GM19468 (cell line): Measurements from ENCODE around the gene HES4.

Experiments used
- ATAC-seq: cut with Tn5 transposase; IDR thresholded peaks from one replicate; pipeline ENCODE4 v1.9.1; 2021; ENCODE audit warnings: mild to moderate bottlenecking, moderate library complexity, moderate number of reproducible peaks; ENCODE audit not compliant: unreplicated experiment; ENCODE audit errors: extremely low read depth

The HES4 gene, protein sequence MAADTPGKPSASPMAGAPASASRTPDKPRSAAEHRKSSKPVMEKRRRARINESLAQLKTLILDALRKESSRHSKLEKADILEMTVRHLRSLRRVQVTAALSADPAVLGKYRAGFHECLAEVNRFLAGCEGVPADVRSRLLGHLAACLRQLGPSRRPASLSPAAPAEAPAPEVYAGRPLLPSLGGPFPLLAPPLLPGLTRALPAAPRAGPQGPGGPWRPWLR

DNA sequence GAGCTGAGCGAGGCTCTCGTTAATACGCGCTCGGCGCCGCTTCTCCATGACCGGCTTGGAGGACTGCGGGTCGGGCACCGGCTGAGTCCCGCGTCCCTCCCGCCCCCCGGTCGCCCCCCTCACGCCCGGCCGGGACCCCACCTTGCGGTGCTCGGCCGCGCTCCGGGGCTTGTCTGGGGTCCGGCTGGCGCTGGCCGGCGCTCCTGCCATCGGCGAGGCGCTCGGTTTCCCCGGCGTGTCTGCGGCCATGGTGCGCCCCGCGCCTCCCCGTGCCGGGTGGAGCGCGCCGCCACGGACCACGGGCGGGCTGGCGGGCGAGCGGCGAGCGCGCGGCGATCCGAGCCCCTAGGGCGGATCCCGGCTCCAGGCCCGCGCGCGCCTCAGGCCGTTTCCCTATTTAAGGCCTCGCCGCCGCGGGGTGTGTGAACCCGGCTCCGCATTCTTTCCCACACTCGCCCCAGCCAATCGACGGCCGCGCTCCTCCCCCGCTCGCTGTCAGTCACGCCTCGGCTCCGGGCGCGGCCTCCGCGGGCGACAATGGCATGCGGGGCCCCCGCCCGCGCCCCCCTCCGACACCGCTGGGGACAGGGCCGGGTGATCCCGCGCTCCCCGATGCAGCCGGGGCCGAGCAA, at the start of gene HES4:
HES4 (minus strand) TSS at position 373 of the 632 bp plus-strand sequence; CDS start at position 249, 124 bp downstream.
- no peak for ATAC-seq

DNA sequence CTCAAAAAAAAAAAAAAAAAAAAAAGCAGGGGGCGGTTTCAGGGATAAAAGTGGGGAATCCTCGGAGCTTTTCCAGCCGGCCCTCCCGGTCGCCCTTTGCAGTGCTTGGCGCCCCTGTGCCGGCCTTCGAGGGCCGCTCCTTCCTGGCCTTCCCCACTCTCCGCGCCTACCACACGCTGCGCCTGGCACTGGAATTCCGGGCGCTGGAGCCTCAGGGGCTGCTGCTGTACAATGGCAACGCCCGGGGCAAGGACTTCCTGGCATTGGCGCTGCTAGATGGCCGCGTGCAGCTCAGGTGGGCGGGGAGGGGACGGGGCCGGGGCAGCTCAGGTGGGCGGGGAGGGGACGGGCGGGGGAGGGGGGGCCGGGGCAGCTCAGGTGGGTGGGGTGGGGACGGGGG, 48.9 kb upstream of the HES4 start:
- ATAC-seq = no peak

DNA sequence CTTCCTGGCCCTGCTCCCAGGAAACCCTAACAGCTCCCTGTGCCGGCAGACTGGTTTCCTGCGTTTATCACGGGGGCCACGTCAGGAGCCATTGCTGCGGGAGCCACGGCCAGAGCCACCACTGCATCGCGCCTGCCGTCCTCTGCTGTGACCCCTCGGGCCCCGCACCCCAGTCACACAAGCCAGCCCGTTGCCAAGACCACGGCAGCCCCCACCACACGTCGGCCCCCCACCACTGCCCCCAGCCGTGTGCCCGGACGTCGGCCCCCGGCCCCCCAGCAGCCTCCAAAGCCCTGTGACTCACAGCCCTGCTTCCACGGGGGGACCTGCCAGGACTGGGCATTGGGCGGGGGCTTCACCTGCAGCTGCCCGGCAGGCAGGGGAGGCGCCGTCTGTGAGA, 48.1 kb upstream of the HES4 start:
- no peak for ATAC-seq

DNA sequence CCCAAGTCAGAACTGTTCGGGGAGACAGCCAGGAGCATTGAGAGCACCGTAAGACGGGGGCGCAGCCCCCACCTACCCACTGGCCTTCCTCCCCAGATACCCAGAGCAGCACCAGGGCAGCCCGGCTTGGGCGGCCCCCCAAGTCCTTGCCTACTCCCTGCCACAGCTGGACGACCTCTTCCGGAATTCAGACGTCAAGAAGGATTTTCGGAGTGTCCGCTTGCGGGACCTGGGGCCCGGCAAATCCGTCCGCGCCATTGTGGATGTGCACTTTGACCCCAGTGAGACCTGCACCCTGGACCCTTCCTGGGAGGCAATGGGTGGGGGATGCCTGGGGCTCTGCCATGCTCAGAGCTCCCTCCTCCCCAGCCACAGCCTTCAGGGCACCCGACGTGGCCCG, 47.5 kb upstream of the HES4 start:
- ATAC-seq = no peak

DNA sequence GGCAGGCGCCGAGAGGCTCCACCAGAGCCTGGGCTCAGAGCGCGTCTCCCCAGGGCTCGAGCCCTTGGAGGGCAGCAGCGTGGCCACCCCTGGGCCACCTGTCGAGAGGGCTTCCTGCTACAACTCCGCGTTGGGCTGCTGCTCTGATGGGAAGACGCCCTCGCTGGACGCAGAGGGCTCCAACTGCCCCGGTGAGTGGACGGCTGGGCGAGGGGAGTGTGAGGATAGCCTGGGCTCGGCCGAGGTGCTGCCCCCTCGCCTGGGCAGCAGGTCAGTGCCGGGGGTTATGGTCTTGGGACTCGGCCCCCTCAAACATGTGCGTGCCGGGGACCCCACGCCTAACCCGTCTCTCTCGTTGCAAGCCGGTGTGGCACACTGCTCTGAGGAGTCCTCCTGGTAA, 46.9 kb upstream of the HES4 start:
- ATAC-seq = no peak

DNA sequence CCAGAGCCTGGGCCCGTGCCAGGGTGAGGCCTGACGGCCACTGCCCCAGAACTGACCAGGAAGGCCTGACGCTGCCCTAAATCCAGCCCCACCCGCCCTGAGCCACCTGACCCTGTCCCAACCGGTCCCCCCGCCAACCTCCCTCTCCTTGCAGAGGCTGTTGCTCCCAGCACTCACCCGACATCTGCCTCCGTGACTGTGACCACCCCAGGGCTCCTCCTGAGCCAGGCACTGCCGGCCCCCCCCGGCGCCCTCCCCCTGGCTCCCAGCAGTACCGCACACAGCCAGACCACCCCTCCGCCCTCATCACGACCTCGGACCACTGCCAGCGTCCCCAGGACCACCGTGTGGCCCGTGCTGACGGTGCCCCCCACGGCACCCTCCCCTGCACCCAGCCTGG, 46.3 kb upstream of the HES4 start:
- no peak for ATAC-seq

DNA sequence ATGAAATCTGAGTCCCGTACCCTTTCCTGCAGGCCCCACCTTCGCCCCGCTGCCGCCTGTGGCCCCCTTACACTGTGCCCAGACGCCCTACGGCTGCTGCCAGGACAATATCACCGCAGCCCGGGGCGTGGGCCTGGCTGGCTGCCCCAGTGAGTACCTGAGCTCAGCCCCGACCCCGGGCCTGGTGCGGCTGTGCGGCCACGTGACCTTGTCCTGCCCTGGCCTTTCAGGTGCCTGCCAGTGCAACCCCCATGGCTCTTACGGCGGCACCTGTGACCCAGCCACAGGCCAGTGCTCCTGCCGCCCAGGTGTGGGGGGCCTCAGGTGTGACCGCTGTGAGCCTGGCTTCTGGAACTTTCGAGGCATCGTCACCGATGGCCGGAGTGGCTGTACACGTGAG, 45.2 kb upstream of the HES4 start:
- no peak for ATAC-seq

DNA sequence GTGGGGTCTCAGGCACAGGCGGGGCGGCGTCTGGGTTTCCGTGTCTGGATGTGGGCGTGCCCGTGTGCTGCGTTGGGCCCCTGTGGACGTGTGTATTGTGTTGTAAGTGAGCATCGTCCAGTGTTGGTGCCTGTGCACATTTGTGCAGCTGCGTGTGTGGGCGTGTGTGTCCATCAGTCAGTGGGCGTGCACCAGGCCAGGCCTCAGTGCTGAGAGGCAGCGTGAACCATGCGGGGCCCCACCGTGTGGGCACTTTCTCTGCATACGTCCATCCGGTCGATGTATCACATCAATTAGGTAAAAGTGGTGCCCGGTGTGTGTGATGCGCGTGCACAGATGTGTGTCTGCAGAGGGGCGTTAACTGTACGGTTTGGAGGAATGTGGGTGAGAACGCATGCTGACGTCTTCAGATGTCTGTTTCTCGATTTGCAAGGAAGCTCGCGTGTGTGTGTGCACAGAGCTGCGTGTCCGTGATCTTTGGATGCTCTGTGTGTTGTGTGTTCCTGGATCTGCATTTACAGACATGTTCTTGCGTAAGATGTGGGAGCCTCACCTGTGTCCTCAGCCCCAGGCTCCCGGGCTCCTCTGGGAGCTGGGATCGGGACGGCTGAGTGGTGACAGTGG, 44.7 kb upstream of the HES4 start:
- ATAC-seq = no peak

DNA sequence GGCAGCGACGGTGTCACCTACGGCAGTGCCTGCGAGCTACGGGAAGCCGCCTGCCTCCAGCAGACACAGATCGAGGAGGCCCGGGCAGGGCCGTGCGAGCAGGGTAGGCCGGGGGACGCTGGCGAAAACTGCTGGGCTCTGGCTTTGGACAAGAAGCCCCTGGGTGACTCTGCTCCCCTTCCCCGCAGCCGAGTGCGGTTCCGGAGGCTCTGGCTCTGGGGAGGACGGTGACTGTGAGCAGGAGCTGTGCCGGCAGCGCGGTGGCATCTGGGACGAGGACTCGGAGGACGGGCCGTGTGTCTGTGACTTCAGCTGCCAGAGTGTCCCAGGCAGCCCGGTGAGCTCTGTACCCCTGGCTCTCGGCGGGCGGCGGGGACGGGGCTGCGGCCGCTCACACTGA, 44.0 kb upstream of the HES4 start:
- ATAC-seq = no peak

DNA sequence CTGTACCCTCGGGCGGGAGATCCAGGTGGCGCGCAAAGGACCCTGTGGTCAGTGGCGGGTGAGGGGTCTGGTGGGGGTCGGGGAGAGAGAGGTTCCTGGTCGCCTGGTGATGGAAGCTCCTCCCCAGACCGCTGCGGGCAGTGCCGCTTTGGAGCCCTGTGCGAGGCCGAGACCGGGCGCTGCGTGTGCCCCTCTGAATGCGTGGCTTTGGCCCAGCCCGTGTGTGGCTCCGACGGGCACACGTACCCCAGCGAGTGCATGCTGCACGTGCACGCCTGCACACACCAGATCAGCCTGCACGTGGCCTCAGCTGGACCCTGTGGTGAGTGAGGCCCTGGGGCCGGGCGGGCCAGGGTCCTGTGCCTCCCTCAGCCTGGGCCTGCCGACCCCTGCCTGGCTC, 43.5 kb upstream of the HES4 start:
- ATAC-seq = no peak

DNA sequence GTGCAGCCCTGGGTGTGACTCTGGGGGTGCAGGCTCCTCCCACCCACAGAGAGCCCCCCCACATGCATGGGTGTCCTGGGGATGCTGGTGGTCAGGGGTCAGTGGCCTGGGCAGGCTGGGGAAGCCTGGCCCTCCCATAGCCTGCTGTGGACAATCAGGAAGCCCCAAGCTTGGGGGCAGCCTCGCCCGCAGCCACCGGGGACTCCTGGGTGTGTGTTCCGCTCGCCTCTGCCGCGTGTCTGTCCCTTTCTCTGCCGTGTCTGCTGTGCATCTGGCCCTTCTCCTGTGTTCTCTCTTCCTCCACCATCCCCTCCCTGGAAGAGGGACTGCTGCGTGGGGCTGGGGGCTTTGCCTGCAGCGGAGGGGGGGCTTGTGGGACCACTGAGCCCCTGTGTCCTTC, 42.9 kb upstream of the HES4 start:
- ATAC-seq = no peak

DNA sequence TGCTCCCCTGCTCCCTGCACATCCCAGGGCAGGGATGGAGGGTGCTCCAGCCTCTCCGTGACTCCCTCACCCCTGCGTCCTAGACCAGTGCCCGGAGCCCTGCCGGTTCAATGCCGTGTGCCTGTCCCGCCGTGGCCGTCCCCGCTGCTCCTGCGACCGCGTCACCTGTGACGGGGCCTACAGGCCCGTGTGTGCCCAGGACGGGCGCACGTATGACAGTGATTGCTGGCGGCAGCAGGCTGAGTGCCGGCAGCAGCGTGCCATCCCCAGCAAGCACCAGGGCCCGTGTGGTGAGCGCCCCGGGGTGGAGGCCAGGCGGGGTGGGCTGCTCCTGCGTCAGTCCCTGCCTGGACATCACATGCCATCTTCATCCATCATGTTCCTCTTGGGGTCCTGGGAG, 42.0 kb upstream of the HES4 start:
- ATAC-seq = no peak

DNA sequence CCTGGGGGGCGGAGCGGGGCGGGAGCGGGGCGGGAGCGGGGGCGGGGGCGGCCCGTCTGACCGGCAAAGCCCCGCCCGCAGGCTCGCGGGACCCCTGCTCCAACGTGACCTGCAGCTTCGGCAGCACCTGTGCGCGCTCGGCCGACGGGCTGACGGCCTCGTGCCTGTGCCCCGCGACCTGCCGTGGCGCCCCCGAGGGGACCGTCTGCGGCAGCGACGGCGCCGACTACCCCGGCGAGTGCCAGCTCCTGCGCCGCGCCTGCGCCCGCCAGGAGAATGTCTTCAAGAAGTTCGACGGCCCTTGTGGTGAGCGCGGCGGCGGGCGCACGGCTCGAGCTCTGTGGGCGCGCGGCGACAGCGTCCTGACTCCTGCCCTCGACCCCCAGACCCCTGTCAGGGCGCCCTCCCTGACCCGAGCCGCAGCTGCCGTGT, 41.2 kb upstream of the HES4 start:
- no peak for ATAC-seq

DNA sequence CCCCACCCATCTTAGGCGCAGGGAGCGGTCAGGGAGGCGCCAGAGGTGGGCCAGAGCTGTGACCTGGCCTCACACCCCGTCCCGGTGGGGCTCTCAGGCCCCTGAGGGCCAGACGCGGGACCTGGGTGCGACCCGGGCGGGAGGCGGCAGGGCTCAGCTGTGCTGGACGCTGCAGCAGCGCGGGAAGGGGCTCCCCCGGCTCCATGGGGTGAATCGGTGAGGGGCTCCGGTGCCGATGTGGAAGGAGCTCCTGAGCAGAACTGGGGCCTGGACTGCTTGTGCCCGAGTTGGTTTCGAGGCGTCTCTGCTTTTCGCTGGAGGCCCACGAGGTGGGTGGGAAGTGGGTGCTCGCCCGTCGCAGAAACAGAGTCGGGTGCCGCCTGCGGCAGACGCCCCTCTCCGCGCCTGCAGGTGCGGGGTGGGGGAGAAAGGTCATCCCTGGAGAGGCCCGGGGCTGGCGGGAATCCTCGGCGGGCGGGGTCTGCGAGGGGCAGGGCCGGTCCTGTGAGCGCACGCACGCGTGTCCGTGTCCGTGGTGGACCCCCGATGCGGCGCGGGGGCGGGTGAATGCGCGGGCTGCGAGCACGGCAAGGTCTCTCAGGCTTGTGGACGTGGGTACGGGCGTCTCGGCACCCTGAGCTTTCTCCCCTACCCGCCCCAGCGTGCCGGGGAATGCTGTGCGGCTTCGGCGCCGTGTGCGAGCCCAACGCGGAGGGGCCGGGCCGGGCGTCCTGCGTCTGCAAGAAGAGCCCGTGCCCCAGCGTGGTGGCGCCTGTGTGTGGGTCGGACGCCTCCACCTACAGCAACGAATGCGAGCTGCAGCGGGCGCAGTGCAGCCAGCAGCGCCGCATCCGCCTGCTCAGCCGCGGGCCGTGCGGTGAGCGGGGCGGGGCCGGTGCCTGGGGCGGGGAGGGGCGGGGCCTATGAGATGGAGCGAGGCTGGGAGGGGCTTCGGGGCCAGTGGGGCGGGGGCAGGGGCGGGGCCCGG, 40.4 kb upstream of the HES4 start:
- no peak for ATAC-seq

DNA sequence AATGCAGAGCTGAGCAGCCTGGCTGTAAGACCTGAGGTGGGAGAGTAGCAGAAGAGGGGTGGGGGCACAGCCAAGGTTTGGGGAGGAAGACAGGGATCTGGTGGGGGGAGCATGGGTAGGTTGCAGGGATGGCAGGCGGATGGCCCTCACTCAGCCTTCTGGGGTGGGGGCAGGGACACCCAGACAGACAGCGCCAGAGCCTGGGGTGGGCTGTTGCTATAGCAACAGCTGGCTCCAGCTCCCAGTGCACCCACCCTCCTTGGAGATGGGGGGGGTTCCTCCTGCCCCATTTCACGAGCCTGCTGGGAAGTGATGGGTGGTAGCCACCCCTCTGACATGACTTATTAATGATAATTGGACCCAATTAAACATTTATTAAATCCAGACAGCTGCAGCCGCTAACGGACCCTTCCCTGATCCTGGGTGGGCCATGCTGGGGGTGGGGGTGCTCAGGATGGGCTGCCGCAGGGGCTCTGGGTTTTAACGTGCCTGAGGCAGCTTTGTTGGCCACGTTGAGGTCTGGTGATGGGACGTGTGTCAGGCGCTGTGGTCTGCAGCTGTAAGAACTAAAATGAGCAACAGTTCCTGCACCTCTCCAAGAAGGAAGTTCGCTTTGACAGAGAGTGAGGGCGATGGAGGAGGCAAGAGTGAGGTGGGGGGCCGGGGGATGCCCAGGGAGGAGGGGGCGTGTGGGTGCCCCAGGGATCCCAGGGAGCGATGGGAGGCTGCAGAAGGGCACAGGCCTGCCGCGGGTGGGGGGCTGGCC, 39.4 kb upstream of the HES4 start:
- ATAC-seq = no peak

DNA sequence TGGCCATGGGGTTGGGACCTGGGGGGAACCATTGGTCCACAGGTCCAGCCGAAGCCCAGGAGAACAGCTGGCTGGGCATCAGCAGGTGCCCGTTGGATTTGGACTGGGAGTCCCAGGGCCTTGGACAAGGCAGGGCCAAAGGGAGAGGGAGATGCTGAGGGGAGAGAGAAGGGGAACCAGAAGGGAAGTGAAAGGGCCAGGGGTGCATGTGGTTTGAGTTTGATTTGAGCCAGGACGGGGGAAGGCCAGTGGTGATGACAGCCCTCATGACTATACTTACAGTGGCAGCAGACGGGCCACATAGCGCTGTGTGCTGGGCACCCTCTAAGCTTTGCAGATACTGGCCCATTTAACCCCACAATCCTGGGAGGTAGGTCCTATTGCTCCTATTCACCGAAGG, 38.8 kb upstream of the HES4 start:
- ATAC-seq = no peak

DNA sequence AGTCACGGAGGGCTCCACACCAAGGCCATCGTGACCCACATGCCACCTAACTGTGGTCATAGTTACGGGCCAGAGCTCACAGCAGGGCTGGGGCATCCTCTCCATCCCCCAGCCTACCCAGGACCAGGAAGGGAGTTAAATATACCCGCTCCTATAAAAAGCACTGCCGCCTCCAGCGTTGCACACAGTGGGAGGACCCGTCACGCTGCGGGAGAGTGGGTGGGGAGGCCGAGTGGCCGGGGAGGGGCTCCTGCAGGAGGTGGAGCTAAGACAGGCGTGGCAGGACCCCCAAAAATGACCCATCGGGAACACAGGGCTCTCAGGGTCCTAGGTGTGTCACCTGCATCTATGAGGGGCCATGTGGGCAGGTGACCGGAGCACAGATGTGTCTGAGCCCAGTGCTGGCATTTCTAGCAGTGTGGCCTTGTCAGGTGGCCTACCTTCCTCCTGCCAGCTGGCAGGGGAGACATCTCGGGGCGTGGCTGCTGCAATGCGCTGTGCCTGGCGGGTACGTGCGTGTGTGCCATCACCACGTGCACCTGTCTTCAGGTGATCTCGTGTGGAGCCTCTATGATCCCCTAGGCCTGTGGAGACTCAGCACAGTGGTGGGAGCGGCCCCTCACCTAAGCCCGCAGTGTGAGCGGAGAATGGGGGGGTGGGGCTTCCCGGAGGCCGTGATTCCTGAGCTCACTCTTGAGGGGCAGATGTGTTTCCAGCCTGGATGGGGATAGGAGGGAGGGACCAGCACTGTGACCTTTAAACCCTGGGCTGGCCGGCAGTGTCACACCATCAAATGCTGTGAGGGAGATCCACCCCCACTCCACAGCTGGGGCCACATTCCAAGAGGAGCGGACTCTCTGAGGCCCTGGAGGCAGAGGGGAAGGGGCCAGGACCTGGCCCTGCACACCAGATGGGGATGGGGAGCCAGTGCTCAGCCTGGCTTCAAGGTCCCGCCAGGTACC, 37.8 kb upstream of the HES4 start:
- ATAC-seq = no peak

DNA sequence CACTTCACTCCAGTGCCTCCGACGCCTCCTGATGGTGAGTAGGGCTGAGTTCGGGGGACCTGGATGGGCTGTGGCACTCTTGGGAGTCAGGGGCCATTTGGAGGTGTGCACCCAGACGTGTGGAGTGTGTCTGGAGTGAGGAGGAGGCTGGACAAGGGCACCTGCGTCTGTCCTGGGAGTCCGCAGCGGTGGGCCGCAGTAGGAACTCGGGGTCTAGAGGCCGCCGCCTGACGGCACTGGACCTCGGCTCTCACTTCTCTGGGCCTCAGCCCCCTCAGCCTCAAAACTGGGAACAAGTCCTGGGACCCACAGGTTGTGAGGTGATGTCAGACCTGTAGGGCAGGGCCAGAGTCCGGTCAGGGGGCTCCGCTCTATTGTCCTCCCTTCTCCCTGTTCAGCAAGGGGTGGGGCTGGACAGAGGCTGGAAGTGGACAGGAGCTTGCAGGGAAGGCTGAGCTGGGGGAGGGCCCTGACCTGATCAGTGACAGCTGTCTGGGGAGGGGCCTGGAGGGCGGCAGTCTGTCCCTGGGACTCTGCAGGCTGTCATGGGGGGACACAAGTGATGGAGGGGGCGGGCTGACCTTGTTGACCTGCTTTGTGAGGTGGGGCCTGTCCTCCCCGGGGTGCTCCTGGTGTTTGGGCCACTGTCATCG, 35.5 kb upstream of the HES4 start:
- no peak for ATAC-seq
